GM12878 (cell line): ENCODE data around the gene FCRLB. TPM values are rescaled to one million over a fixed set of nuclear protein-coding genes. Genes with fewer than 3 reads are reported as not detected.
A peak's percentile ranks its signal among the peaks of the same experiment; 100 is the strongest.

Experiments used
- ATAC-seq: fragments of 200-7000 bp; cut with Tn5 transposase; 3 replicates; pipeline ENCODE4 v1.9.1; 2020; ENCODE audit warnings: mild to moderate bottlenecking, moderate library complexity
- BruUV-seq: library from RNA; stranded (reverse); fragments of 400-500 nt; replicated peaks from 2 replicates; lab custom pipeline; 2021; lab: Mats Ljungman, UMichigan
- CTCF ChIA-PET: fragments of 300-600 bp; sonication (Branson Sonifier 250); formaldehyde crosslinking; extraction: SDS; loops from one replicate; lab custom pipeline; 2021; ENCODE audit warnings: inconsistent platforms; lab: Yijun Ruan, JAX
- POLR2A ChIA-PET: fragments of 350-600 bp; formaldehyde crosslinking; extraction: SDS; loops from one replicate; lab custom pipeline; 2021; ENCODE audit warnings: inconsistent platforms; lab: Charles Lee
- RAD21 ChIA-PET: fragments of 300-600 bp; sonication (Branson Sonifier 250); formaldehyde crosslinking; loops from one replicate; lab custom pipeline; 2023; ENCODE audit warnings: antibody characterized with exemption; ENCODE audit not compliant: unreplicated experiment; lab: Charles Lee
- SMC1A ChIA-PET: fragments of 300-600 bp; sonication (Branson Sonifier 250); formaldehyde crosslinking; loops from one replicate; lab custom pipeline; 2023; ENCODE audit not compliant: unreplicated experiment, uncharacterized antibody; lab: Charles Lee
- DNase-seq: peaks from one replicate; pipeline ENCODE4 v3.0.0-alpha.2; 2011; ENCODE audit warnings: low read depth, low spot score
- FAIRE-seq: peaks from 3 replicates; lab custom pipeline; 2011; peaks lifted over from hg19 to GRCh38; lab: Jason Lieb, UNC
- H2AFZ ChIP-seq: 2 replicates; pipeline ENCODE4 v1.6.0; 2011; ENCODE audit warnings: low read depth, low read length, control low read depth; ENCODE audit not compliant: control insufficient read depth
- H3K27ac ChIP-seq: 2 replicates; pipeline ENCODE4 v1.5.1; 2011; ENCODE audit warnings: control low read depth; ENCODE audit not compliant: control insufficient read depth, insufficient read depth
- H3K27me3 ChIP-seq, 2 experiments: replicated peaks in 1 of 2; 2 replicates each; pipeline versions ENCODE4 v1.6.0 to v1.6.1; 2011; ENCODE audit warnings: low read length in 1 of 2; ENCODE audit not compliant: control insufficient read depth in 2 of 2, insufficient read depth in 2 of 2
- H3K36me3 ChIP-seq, 2 experiments: 2 replicates each; pipeline ENCODE4 v1.5.1; 2011; ENCODE audit warnings: low read length in 1 of 2; ENCODE audit not compliant: control insufficient read depth in 2 of 2, insufficient read depth in 2 of 2
- H3K4me1 ChIP-seq: 2 replicates; pipeline ENCODE4 v1.6.1; 2011; ENCODE audit warnings: mild to moderate bottlenecking, low read length, moderate library complexity, mixed read lengths; ENCODE audit not compliant: control insufficient read depth, insufficient read depth
- H3K4me2 ChIP-seq: 2 replicates; pipeline ENCODE4 v1.6.0; 2011; ENCODE audit warnings: control low read depth; ENCODE audit not compliant: control insufficient read depth, insufficient read depth
- H3K4me3 ChIP-seq: fragments of 200-600 bp; sonication (generic); 2 replicates; pipeline ENCODE4 v1.5.1; 2016
- H3K79me2 ChIP-seq: 2 replicates; pipeline ENCODE4 v1.6.0; 2011; ENCODE audit warnings: low read length; ENCODE audit not compliant: control insufficient read depth, insufficient read depth
- H3K9ac ChIP-seq: 2 replicates; pipeline ENCODE4 v1.8.0; 2011; ENCODE audit warnings: low read length, control low read depth, mixed read lengths; ENCODE audit not compliant: control insufficient read depth, insufficient read depth
- H3K9me3 ChIP-seq: replicated peaks from 3 replicates; pipeline ENCODE4 v1.5.1; 2011; ENCODE audit warnings: mild to moderate bottlenecking, low read length; ENCODE audit not compliant: control insufficient read depth, insufficient read depth
- H4K20me1 ChIP-seq: 2 replicates; pipeline ENCODE4 v1.6.0; 2011; ENCODE audit not compliant: control insufficient read depth, insufficient read depth
- E4F1 ChIP-seq: fragments of 450-650 bp; IDR thresholded peaks from 2 replicates; pipeline ENCODE4 v1.6.1; 2018; ENCODE audit warnings: borderline replicate concordance, mild to moderate bottlenecking; ENCODE audit not compliant: partially characterized antibody
- MLLT1 ChIP-seq: fragments of 450-650 bp; IDR thresholded peaks from 2 replicates; pipeline ENCODE4 v1.6.1; 2016; ENCODE audit warnings: mild to moderate bottlenecking
- PAX5 ChIP-seq: IDR thresholded peaks from 2 replicates; pipeline ENCODE4 v1.6.1; 2011; ENCODE audit warnings: low read depth, low read length, borderline replicate concordance
- SREBF2 ChIP-seq: IDR thresholded peaks from 2 replicates; pipeline ENCODE4 v1.6.1; 2012; ENCODE audit warnings: mild to moderate bottlenecking, low read length
- TCF3 ChIP-seq: IDR thresholded peaks from 2 replicates; pipeline ENCODE4 v1.6.1; 2012; ENCODE audit warnings: low read depth, mild to moderate bottlenecking, low read length, borderline replicate concordance; ENCODE audit not compliant: insufficient read depth
- TCF7 ChIP-seq: IDR thresholded peaks from 2 replicates; pipeline ENCODE4 v1.6.1; 2014; ENCODE audit warnings: antibody characterized with exemption, borderline replicate concordance
- ZNF217 ChIP-seq: fragments of 450-650 bp; IDR thresholded peaks from 2 replicates; pipeline ENCODE4 v1.6.1; 2017; ENCODE audit warnings: antibody characterized with exemption, mild to moderate bottlenecking
- in situ Hi-C: fragments of 300-500 bp; cut with MboI; formaldehyde crosslinking; loops from 9 replicates; pipeline ENCODE4 v1.14.3; 2018; ENCODE audit warnings: mixed read lengths
- intact Hi-C: fragments of 100-400 bp; cut with micrococcal nuclease; formaldehyde crosslinking; loops from one replicate; pipeline ENCODE4 v1.14.2; 2022; ENCODE audit not compliant: unreplicated experiment
- polyA plus RNA-seq, 11 experiments: library from polyadenylated mRNA; depleted of rRNA in 4 of 11; unstranded in 6 of 11; stranded (reverse) in 5 of 11; fragments of >200 nt; fragmentation: Nextera tagmentation in 4 of 11; fragmentation: Illumina TruSeq in 1 of 11; extraction: Ambion mirVana in 4 of 11; extraction: Trizol in 1 of 11; gene quantifications; 1 replicate in 1 of 11; 2 replicates in 10 of 11; pipeline versions ENCODE4 v1.2.1 to v1.2.3, GENCODE V29; 2011 to 2016; ENCODE audit warnings: inconsistent platforms in 2 of 11, missing spikeins in 2 of 11, low read depth in 1 of 11
- total RNA-seq, 4 experiments: library from RNA; depleted of rRNA in 3 of 4; stranded (reverse); fragments of >200 nt in 3 of 4; fragmentation: Illumina TruSeq in 1 of 4; extraction: Trizol in 1 of 4; gene quantifications; 2 replicates each; pipeline versions ENCODE4 v1.2.1 to v1.2.3, GENCODE V29; 2013 to 2021

The FCRLB gene
- total and polyA plus RNA-seq, 10 of the 15 experiments (the other 5 are each of a cell fraction or from before 2014, with no cell fraction given), result 0.55 to 11.7 (median 5.6) TPM

GRCh38 chr1:161771973-161772372 lies 50.6 kb downstream of the FCRLB start (continued):
- TF ChIP-seq MLLT1, result no peak
- TF ChIP-seq E4F1, result no peak
- no peak for TF ChIP-seq PAX5
- TF ChIP-seq TCF3, result no peak
- TF ChIP-seq ZNF217, result no peak
- TF ChIP-seq TCF7, result no peak

- 0 out of 2 replicates have a peak overlapping the region, but pooled peaks have one; percentile 28 for H3K4me3 ChIP-seq
- in situ Hi-C loops (no loop called here), intact Hi-C loops (no loop called here)
- H3K27ac ChIP-seq, result peak overlapping the region; percentile 40
- no peak for TF ChIP-seq SREBF2
- H4K20me1 ChIP-seq, result no peaks in the 10 kb centered on the region
- no peaks in the 10 kb centered on the region for H3K9me3 ChIP-seq
- peak overlapping the region; percentile 83 for H3K4me2 ChIP-seq
- FAIRE-seq (no peak), ATAC-seq (peak; percentile 35), DNase-seq (no peak)
- no peaks in the 10 kb centered on the region for H3K27me3 ChIP-seq
- ChIA-PET CTCF (interaction anchor here (0.9 to 2.0 kb wide), 3 partner anchors 10 to 32 kb away, joined by 3 to 8 read pairs (median 4); no protein-coding TSS in a partner anchor), RAD21 (interaction anchor here (0.6 kb wide), 1 partner anchor 34 kb away, joined by 4 read pairs; no protein-coding TSS in a partner anchor), SMC1A (interaction anchor here (1.0 to 2.4 kb wide), 6 partner anchors 10 to 34 kb away, joined by 3 to 9 read pairs (median 4); no protein-coding TSS in a partner anchor), POLR2A (interaction anchor here (0.7 to 1.7 kb wide), 2 partner anchors 9 to 63 kb away, joined by 3 read pairs; no protein-coding TSS in a partner anchor)
- H3K4me1 ChIP-seq, result peaks cover 17% of the 10 kb centered on the region
- H3K79me2 ChIP-seq, result peaks cover 92% of the 10 kb centered on the region
- BruUV-seq, result no TSS peak
- peak overlapping the region; percentile 5; the same call in 1 of the 2 replicates for H3K9ac ChIP-seq
- H3K36me3 ChIP-seq, result no peaks in the 10 kb centered on the region
- H2AFZ ChIP-seq, result no peak overlapping the region
These were observed 51.1 kb downstream of the FCRLB start for GRCh38 chr1:161772397-161772796.
